Astrocyte (in vitro differentiated cells and primary cell): ENCODE data around the gene CLDN34. TPM values are rescaled to one million over a fixed set of nuclear protein-coding genes. Genes with fewer than 3 reads are reported as not detected.

Experiments used
- DNase-seq: peaks from one replicate; pipeline ENCODE4 v3.0.0-alpha.2; 2010; ENCODE audit warnings: low read depth
- FAIRE-seq: peaks from 2 replicates; lab custom pipeline; 2011; peaks lifted over from hg19 to GRCh38; lab: Jason Lieb, UNC
- H2AFZ ChIP-seq: 2 replicates; pipeline ENCODE4 v1.6.0; 2012; ENCODE audit warnings: low read depth, low read length, inconsistent platforms
- H3K27ac ChIP-seq: 2 replicates; pipeline ENCODE4 v1.5.1; 2011; ENCODE audit warnings: low read depth, low read length, inconsistent platforms
- H3K27me3 ChIP-seq: 2 replicates; pipeline ENCODE4 v1.6.0; 2011; ENCODE audit warnings: low read length, inconsistent platforms; ENCODE audit not compliant: insufficient read depth
- H3K36me3 ChIP-seq: 2 replicates; pipeline ENCODE4 v1.5.1; 2011; ENCODE audit warnings: low read length, inconsistent platforms; ENCODE audit not compliant: insufficient read depth
- H3K4me1 ChIP-seq: 2 replicates; pipeline ENCODE4 v1.5.1; 2011; ENCODE audit warnings: low read length, inconsistent platforms; ENCODE audit not compliant: insufficient read depth
- H3K4me2 ChIP-seq: 2 replicates; pipeline ENCODE4 v1.6.0; 2012; ENCODE audit warnings: low read length, inconsistent platforms
- H3K4me3 ChIP-seq: 2 replicates; pipeline ENCODE4 v1.5.1; 2011; ENCODE audit warnings: low read depth, mild to moderate bottlenecking, low read length, inconsistent platforms; ENCODE audit not compliant: insufficient read depth
- H3K79me2 ChIP-seq: 2 replicates; pipeline ENCODE4 v1.6.0; 2012; ENCODE audit warnings: mild to moderate bottlenecking, low read length, inconsistent platforms; ENCODE audit not compliant: insufficient read depth
- H3K9ac ChIP-seq: 2 replicates; pipeline ENCODE4 v1.6.0; 2012; ENCODE audit warnings: mild to moderate bottlenecking, low read length, inconsistent platforms
- H3K9me3 ChIP-seq: 2 replicates; pipeline ENCODE4 v1.5.1; 2012; ENCODE audit warnings: low read depth, mild to moderate bottlenecking, low read length, inconsistent platforms; ENCODE audit not compliant: insufficient read depth
- H4K20me1 ChIP-seq: 2 replicates; pipeline ENCODE4 v1.6.0; 2012; ENCODE audit warnings: low read length, inconsistent platforms; ENCODE audit not compliant: insufficient read depth
- H3K27ac Mint-ChIP-seq: one replicate; pipeline ENCODE4 v1.8.0; 2021; ENCODE audit warnings: mild to moderate bottlenecking, mixed read lengths; ENCODE audit not compliant: unreplicated experiment
- H3K27me3 Mint-ChIP-seq: one replicate; pipeline ENCODE4 v1.8.0; 2021; ENCODE audit warnings: low read depth, mixed read lengths; ENCODE audit not compliant: unreplicated experiment
- H3K36me3 Mint-ChIP-seq: one replicate; pipeline ENCODE4 v1.8.0; 2021; ENCODE audit warnings: low read depth, mixed read lengths; ENCODE audit not compliant: unreplicated experiment
- H3K4me1 Mint-ChIP-seq: one replicate; pipeline ENCODE4 v1.8.0; 2021; ENCODE audit warnings: low read depth, mixed read lengths; ENCODE audit not compliant: unreplicated experiment
- H3K4me3 Mint-ChIP-seq: one replicate; pipeline ENCODE4 v1.8.0; 2021; ENCODE audit warnings: mild to moderate bottlenecking, moderate library complexity, mixed read lengths; ENCODE audit not compliant: unreplicated experiment
- H3K9me3 Mint-ChIP-seq: one replicate; pipeline ENCODE4 v1.8.0; 2021; ENCODE audit warnings: mild to moderate bottlenecking, mixed read lengths; ENCODE audit not compliant: unreplicated experiment
- EZH2 ChIP-seq: IDR thresholded peaks from 2 replicates; pipeline ENCODE4 v1.6.1; 2012; ENCODE audit warnings: mild to moderate bottlenecking, low read length, inconsistent platforms; ENCODE audit not compliant: insufficient read depth
- total RNA-seq: library from RNA; stranded (reverse); gene quantifications from 2 replicates; pipeline ENCODE4 v1.2.1, GENCODE V29; 2021
- TF ChIP-seq, protein P1 (sequence below): IDR thresholded peaks from 2 replicates; pipeline ENCODE4 v1.5.1; 2011; ENCODE audit warnings: low read depth, mild to moderate bottlenecking, inconsistent platforms, low read length, moderate library complexity; ENCODE audit not compliant: insufficient read depth

CLDN34 gene
- total RNA-seq, 1 donor from 2014 or later, result 0.36 TPM

DNA sequence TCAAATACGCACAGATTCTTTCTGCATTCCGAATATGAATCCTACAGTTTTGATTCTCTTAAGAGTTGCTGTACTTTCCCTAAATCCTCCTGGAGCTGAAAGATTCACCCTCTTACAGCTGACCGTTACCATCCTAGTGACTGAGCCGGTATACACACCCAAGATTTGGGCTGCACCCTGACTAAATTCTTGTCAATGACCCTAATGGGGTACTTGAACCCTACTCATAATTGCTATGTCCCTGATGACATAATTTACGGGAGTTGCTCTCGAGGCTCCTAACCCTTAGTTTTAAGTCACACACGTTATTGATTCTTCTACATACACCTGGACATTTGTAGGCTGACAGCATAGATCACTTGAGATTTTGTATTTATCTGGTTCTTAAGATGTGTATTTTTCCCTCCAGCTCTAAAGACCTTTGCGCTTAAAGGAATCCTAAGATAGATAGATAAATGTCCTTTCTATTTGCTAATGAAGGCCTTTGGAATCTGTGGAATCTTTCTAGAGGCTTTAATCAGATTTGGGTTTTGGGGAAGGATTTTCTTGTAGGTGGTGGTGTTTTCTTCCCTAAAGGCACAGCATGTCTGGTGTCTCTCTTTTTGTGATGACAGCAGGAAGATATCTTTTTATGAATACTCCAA, 37.8 kb downstream of the CLDN34 start:
- Mint-ChIP-seq H3K4me3 (no peak overlapping the region), H3K27me3 (no peaks in the 10 kb centered on the region), H3K4me1 (peaks cover 7% of the 10 kb centered on the region), H3K27ac (peak overlapping the region; percentile 34), H3K36me3 (no peaks in the 10 kb centered on the region), H3K9me3 (no peaks in the 10 kb centered on the region)
- H3K9ac ChIP-seq, result no peak overlapping the region
- H2AFZ ChIP-seq, result no peak overlapping the region
- H3K9me3 ChIP-seq, result no peaks in the 10 kb centered on the region
- peak; percentile 59 for FAIRE-seq
- no peak for TF ChIP-seq EZH2
- TF ChIP-seq, protein P1, sequence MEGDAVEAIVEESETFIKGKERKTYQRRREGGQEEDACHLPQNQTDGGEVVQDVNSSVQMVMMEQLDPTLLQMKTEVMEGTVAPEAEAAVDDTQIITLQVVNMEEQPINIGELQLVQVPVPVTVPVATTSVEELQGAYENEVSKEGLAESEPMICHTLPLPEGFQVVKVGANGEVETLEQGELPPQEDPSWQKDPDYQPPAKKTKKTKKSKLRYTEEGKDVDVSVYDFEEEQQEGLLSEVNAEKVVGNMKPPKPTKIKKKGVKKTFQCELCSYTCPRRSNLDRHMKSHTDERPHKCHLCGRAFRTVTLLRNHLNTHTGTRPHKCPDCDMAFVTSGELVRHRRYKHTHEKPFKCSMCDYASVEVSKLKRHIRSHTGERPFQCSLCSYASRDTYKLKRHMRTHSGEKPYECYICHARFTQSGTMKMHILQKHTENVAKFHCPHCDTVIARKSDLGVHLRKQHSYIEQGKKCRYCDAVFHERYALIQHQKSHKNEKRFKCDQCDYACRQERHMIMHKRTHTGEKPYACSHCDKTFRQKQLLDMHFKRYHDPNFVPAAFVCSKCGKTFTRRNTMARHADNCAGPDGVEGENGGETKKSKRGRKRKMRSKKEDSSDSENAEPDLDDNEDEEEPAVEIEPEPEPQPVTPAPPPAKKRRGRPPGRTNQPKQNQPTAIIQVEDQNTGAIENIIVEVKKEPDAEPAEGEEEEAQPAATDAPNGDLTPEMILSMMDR, result no peak
- H3K4me1 ChIP-seq, result no peaks in the 10 kb centered on the region
- H4K20me1 ChIP-seq, result no peaks in the 10 kb centered on the region
- no peak overlapping the region for H3K4me3 ChIP-seq
- no peak overlapping the region for H3K4me2 ChIP-seq
- H3K27ac ChIP-seq, result no peak overlapping the region
- H3K79me2 ChIP-seq, result no peaks in the 10 kb centered on the region
- H3K27me3 ChIP-seq, result no peaks in the 10 kb centered on the region
- no peak for DNase-seq
- no peaks in the 10 kb centered on the region for H3K36me3 ChIP-seq

DNA sequence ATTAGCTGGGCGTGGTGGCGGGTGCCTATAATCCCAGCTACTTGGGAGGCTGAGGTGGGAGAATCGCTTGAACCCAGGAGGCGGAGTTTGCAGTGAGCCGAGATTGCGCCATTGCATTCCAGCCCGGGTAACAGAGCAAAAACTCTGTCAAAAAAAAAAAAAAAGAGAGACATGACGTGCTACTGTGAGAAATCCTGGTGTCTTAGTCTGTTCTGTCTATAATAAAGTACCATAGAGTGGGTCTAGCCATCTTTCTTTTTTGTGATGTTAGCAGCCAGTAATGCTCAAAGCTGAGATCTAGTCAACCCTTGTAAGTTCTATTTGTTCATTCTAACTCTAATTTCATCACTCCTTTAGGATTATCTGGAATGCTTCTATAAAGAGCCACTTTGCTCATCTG, 38.9 kb downstream of the CLDN34 start:
- H3K79me2 ChIP-seq, result no peaks in the 10 kb centered on the region
- no peak overlapping the region for H3K4me2 ChIP-seq
- H3K4me1 ChIP-seq, result peaks cover 10% of the 10 kb centered on the region
- Mint-ChIP-seq H3K36me3 (no peaks in the 10 kb centered on the region), H3K27me3 (no peaks in the 10 kb centered on the region), H3K27ac (no peak overlapping the region), H3K4me3 (no peak overlapping the region), H3K4me1 (peaks cover 12% of the 10 kb centered on the region), H3K9me3 (no peaks in the 10 kb centered on the region)
- H3K4me3 ChIP-seq, result no peak overlapping the region
- no peak overlapping the region for H3K27ac ChIP-seq
- H3K9me3 ChIP-seq, result no peaks in the 10 kb centered on the region
- H3K9ac ChIP-seq, result no peak overlapping the region
- no peak for DNase-seq
- no peaks in the 10 kb centered on the region for H3K36me3 ChIP-seq
- no peaks in the 10 kb centered on the region for H3K27me3 ChIP-seq
- TF ChIP-seq, protein P1, result no peak
- no peak for TF ChIP-seq EZH2
- no peak overlapping the region for H2AFZ ChIP-seq
- no peaks in the 10 kb centered on the region for H4K20me1 ChIP-seq
- peak; percentile 29 for FAIRE-seq

DNA sequence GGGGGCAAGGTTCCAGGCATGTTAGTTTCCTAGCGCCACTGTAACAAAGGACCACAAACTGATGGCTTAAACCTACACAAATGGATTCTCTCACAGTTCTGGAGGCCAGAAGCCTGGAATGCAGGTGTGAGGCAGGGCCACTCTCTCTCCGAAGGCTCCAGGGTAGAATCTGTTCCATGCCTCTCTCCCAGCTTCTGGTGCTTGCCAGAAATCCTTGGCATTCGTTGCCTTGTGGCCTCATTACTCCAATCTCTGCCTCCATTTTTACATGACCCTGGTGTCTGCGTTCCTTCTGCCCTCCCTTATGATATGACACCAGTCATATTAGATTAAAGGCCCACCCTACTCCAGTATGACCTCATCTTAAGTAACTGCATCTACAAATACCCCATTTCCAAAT, 39.6 kb downstream of the CLDN34 start:
- peaks cover 10% of the 10 kb centered on the region for H3K4me1 ChIP-seq
- FAIRE-seq (no peak), DNase-seq (no peak)
- Mint-ChIP-seq H3K4me3 (no peak overlapping the region), H3K4me1 (peaks cover 16% of the 10 kb centered on the region), H3K36me3 (no peaks in the 10 kb centered on the region), H3K27ac (no peak overlapping the region), H3K9me3 (no peaks in the 10 kb centered on the region), H3K27me3 (no peaks in the 10 kb centered on the region)
- no peaks in the 10 kb centered on the region for H3K79me2 ChIP-seq
- no peak overlapping the region for H3K9ac ChIP-seq
- no peak overlapping the region for H3K4me2 ChIP-seq
- no peak overlapping the region for H3K27ac ChIP-seq
- no peak overlapping the region for H3K4me3 ChIP-seq
- no peaks in the 10 kb centered on the region for H3K27me3 ChIP-seq
- no peak overlapping the region for H2AFZ ChIP-seq
- H4K20me1 ChIP-seq, result no peaks in the 10 kb centered on the region
- H3K9me3 ChIP-seq, result no peaks in the 10 kb centered on the region
- no peaks in the 10 kb centered on the region for H3K36me3 ChIP-seq
- no peak for TF ChIP-seq EZH2
- TF ChIP-seq, protein P1, result no peak
